Activated CD4-positive, alpha-beta T cell treated with anti-CD3 and anti-CD28 coated beads for 48 hours (primary cell): Measurements from ENCODE around the gene ADK.
"Not testable (repeated sequence)": the region's sequence is repeated elsewhere in the genome, so short reads cannot be mapped to it uniquely, and the experiment has no call there.

Experiments used
- DNase-seq: peaks from one replicate; pipeline ENCODE4 v3.0.0-alpha.2; 2020

Gene ADK

GRCh38 chr10:74187237-74187636 lies 36.2 kb downstream of the ADK start:
- DNase-seq: no peak

GRCh38 chr10:74188617-74189016 lies 37.6 kb downstream of the ADK start:
- not testable (repeated sequence) for DNase-seq

- DNase-seq: no peak
Measured at GRCh38 chr10:74189999-74190421, 39.0 kb downstream of the ADK start.

GRCh38 chr10:74190494-74190893 lies 39.5 kb downstream of the ADK start:
- no peak for DNase-seq

- no peak for DNase-seq
Measured at GRCh38 chr10:74194545-74194944, 43.5 kb downstream of the ADK start.

GRCh38 chr10:74194999-74195398 lies 44.0 kb downstream of the ADK start:
- no peak for DNase-seq

- DNase-seq: no peak
Measured at GRCh38 chr10:74199315-74199714, 48.3 kb downstream of the ADK start.

GRCh38 chr10:74202356-74202755 lies 51.3 kb downstream of the ADK start:
- DNase-seq: no peak

- DNase-seq: no peak
Measured at GRCh38 chr10:74206746-74207145, 55.7 kb downstream of the ADK start.

- no peak for DNase-seq
Measured at GRCh38 chr10:74207691-74208480, 56.9 kb downstream of the ADK start.

GRCh38 chr10:74208997-74209396 lies 58.0 kb downstream of the ADK start:
- no peak for DNase-seq

- no peak for DNase-seq
Measured at GRCh38 chr10:74213019-74213418, 62.0 kb downstream of the ADK start.

GRCh38 chr10:74213571-74214162 lies 62.6 kb downstream of the ADK start:
- peak; percentile 54 for DNase-seq

- not testable (repeated sequence) for DNase-seq
Measured at GRCh38 chr10:74217110-74217509, 66.1 kb downstream of the ADK start.

- DNase-seq: not testable (repeated sequence)
Measured at GRCh38 chr10:74222467-74222866, 71.4 kb downstream of the ADK start.

GRCh38 chr10:74223755-74224529 lies 72.9 kb downstream of the ADK start:
- peak; percentile 13 for DNase-seq

GRCh38 chr10:74227697-74228424 lies 76.8 kb downstream of the ADK start:
- DNase-seq: no peak

GRCh38 chr10:74231375-74231774 lies 80.4 kb downstream of the ADK start:
- DNase-seq: no peak

- no peak for DNase-seq
Measured at GRCh38 chr10:74233281-74233680, 82.3 kb downstream of the ADK start.

- DNase-seq: no peak
Measured at GRCh38 chr10:74234569-74234968, 83.5 kb downstream of the ADK start.

GRCh38 chr10:74238031-74238431 lies 87.0 kb downstream of the ADK start:
- DNase-seq: no peak

GRCh38 chr10:74238516-74238915 lies 87.5 kb downstream of the ADK start:
- no peak for DNase-seq

GRCh38 chr10:74243067-74243466 lies 92.0 kb downstream of the ADK start:
- no peak for DNase-seq
